ENCODE results near the gene TMTC2.

- no peak for TF ChIP-seq EZH2phosphoT487 (IDR thresholded peaks at IDR 0.05)
- no peak for TF ChIP-seq CTCF (IDR thresholded peaks at IDR 0.05)
Measured at GRCh38 chr12:82874945-82875344, 188.2 kb downstream of the TMTC2 start.
